K562 (cell line): ENCODE data around the gene CPA4. TPM values are rescaled to one million over a fixed set of nuclear protein-coding genes. Genes with fewer than 3 reads are reported as not detected.

Experiments
- ATAC-seq: fragments of 200-7000 bp; cut with Tn5 transposase; 3 replicates; pipeline ENCODE4 v1.9.1; 2020; ENCODE audit warnings: moderate library complexity
- BruUV-seq: library from RNA; stranded (reverse); fragments of 400-500 nt; replicated peaks from 2 replicates; lab custom pipeline; 2021; lab: Mats Ljungman, UMichigan
- CTCF ChIA-PET: fragments of 300-600 bp; formaldehyde crosslinking; extraction: SDS; loops from one replicate; lab custom pipeline; 2021; ENCODE audit warnings: low intra/inter-chr PET ratio; lab: Yijun Ruan, JAX
- POLR2A ChIA-PET: fragments of 300-600, 350-650 bp; sonication (Branson Sonifier 250); formaldehyde crosslinking; extraction: SDS; loops from one replicate; lab custom pipeline; 2021; ENCODE audit warnings: antibody characterized with exemption, inconsistent platforms; lab: Yijun Ruan, JAX
- DNase-seq, 4 experiments: peaks; one replicate each; pipeline versions ENCODE4 v3.0.0 to v3.0.0-alpha.2; 2011 to 2018; ENCODE audit warnings: low spot score in 3 of 4, mixed read lengths in 3 of 4; ENCODE audit errors: extremely low read depth in 1 of 4
- FAIRE-seq: peaks from 2 replicates; lab custom pipeline; 2011; peaks lifted over from hg19 to GRCh38; lab: Jason Lieb, UNC
- H2AFZ ChIP-seq: 2 replicates; pipeline ENCODE4 v1.6.0; 2011; ENCODE audit warnings: low read depth, low read length, control low read depth, inconsistent platforms
- H3K27ac ChIP-seq: fragments of 200-600 bp; 3 replicates; pipeline ENCODE4 v1.8.0; 2011; ENCODE audit warnings: low read depth, mild to moderate bottlenecking, control low read depth, inconsistent platforms, low read length, moderate library complexity, mixed read lengths; ENCODE audit errors: extremely low read depth
- H3K27me3 ChIP-seq, 2 experiments: fragments of 300-600 bp in 1 of 2; 2 replicates in 1 of 2; 3 replicates in 1 of 2; pipeline versions ENCODE4 v1.6.0 to v1.8.0; 2011; ENCODE audit warnings: inconsistent platforms in 2 of 2, low read length in 2 of 2, mild to moderate bottlenecking in 1 of 2, mixed read lengths in 1 of 2, moderate library complexity in 1 of 2; ENCODE audit not compliant: control insufficient read depth in 2 of 2, insufficient read depth in 2 of 2
- H3K36me3 ChIP-seq: fragments of 300-600 bp; 3 replicates; pipeline ENCODE4 v1.8.0; 2011; ENCODE audit warnings: mild to moderate bottlenecking, low read length, inconsistent platforms; ENCODE audit not compliant: control insufficient read depth, insufficient read depth
- H3K4me1 ChIP-seq, 2 experiments: fragments of 200-600 bp in 1 of 2; replicated peaks in 1 of 2; 2 replicates in 1 of 2; 3 replicates in 1 of 2; pipeline versions ENCODE4 v1.5.1 to v1.8.0; 2011; ENCODE audit warnings: inconsistent platforms in 2 of 2, low read length in 2 of 2, mild to moderate bottlenecking in 1 of 2, mixed read lengths in 1 of 2, moderate library complexity in 1 of 2; ENCODE audit not compliant: control insufficient read depth in 2 of 2, insufficient read depth in 2 of 2
- H3K4me2 ChIP-seq: 2 replicates; pipeline ENCODE4 v1.6.1; 2011; ENCODE audit warnings: low read length, control low read depth, inconsistent platforms, mixed read lengths; ENCODE audit not compliant: insufficient read depth
- H3K4me3 ChIP-seq: fragments of 200-600 bp; sonication (generic), shearing (Covaris generic); 2 replicates; pipeline ENCODE4 v1.5.1; 2016; ENCODE audit warnings: control low read depth, inconsistent platforms
- H3K79me2 ChIP-seq: fragments of 200-600 bp; 3 replicates; pipeline ENCODE4 v1.8.0; 2011; ENCODE audit warnings: low read length, inconsistent platforms; ENCODE audit not compliant: control insufficient read depth, insufficient read depth
- H3K9ac ChIP-seq, 2 experiments: 2 replicates each; pipeline versions ENCODE4 v1.6.0 to v1.6.1; 2011; ENCODE audit warnings: low read depth in 2 of 2, low read length in 2 of 2, control low read depth in 1 of 2, inconsistent platforms in 1 of 2, mild to moderate bottlenecking in 1 of 2, mixed read lengths in 1 of 2; ENCODE audit not compliant: insufficient read depth in 1 of 2
- H3K9me1 ChIP-seq: one replicate; pipeline ENCODE4 v1.6.0; 2011; ENCODE audit warnings: inconsistent platforms, mild to moderate bottlenecking, low read length, moderate library complexity; ENCODE audit not compliant: control insufficient read depth, insufficient read depth
- H3K9me3 ChIP-seq: replicated peaks from 2 replicates; pipeline ENCODE4 v1.5.1; 2011; ENCODE audit warnings: low read depth, low read length, inconsistent platforms; ENCODE audit not compliant: control insufficient read depth, insufficient read depth
- H4K20me1 ChIP-seq: replicated peaks from 2 replicates; pipeline ENCODE4 v1.6.1; 2011; ENCODE audit warnings: low read length, inconsistent platforms, mixed read lengths; ENCODE audit not compliant: control insufficient read depth, insufficient read depth
- ATF4 ChIP-seq: fragments of 450-650 bp; formaldehyde crosslinking; IDR thresholded peaks from 2 replicates; pipeline ENCODE4 v1.4.0; 2022; ENCODE audit warnings: mild to moderate bottlenecking, moderate library complexity
- C11orf30 ChIP-seq: fragments of 450-650 bp; IDR thresholded peaks from 2 replicates; pipeline ENCODE4 v1.6.1; 2016; ENCODE audit warnings: low read depth, mild to moderate bottlenecking
- CTBP1 ChIP-seq: fragments of 450-650 bp; IDR thresholded peaks from 2 replicates; pipeline ENCODE4 v1.6.1; 2016; ENCODE audit warnings: borderline replicate concordance
- DNMT1 ChIP-seq: fragments of 450-650 bp; IDR thresholded peaks from 2 replicates; pipeline ENCODE4 v1.6.1; 2016; ENCODE audit warnings: antibody characterized with exemption, mild to moderate bottlenecking
- NFXL1 ChIP-seq: fragments of 450-650 bp; formaldehyde crosslinking; IDR thresholded peaks from 2 replicates; pipeline ENCODE4 v1.4.0; 2021; ENCODE audit warnings: mild to moderate bottlenecking
- NR2C1 ChIP-seq, 2 experiments: fragments of 450-650 bp; IDR thresholded peaks; 2 replicates each; pipeline ENCODE4 v1.6.1; 2017; ENCODE audit warnings: mild to moderate bottlenecking in 2 of 2, antibody characterized with exemption in 1 of 2, inconsistent platforms in 1 of 2, missing compliant biosample characterization in 1 of 2, missing genetic modification characterization in 1 of 2
- SMAD4 ChIP-seq: fragments of 250-450 bp; sonication (Bioruptor Pico); conservative IDR thresholded peaks from 2 replicates; pipeline ENCODE4 v1.8.0; 2021; ENCODE audit warnings: inconsistent platforms, mild to moderate bottlenecking, moderate library complexity
- TAF1 ChIP-seq: IDR thresholded peaks from 2 replicates; pipeline ENCODE4 v1.6.1; 2011; ENCODE audit warnings: mild to moderate bottlenecking, low read length, moderate library complexity; ENCODE audit not compliant: insufficient read depth, control insufficient read depth, severe bottlenecking; ENCODE audit errors: extremely low read depth
- TBP ChIP-seq: optimal IDR thresholded peaks from 2 replicates; pipeline ENCODE3; 2011; ENCODE audit warnings: low read depth, low read length, improper control_type of control experiment
- ZBTB8A ChIP-seq: fragments of 450-650 bp; IDR thresholded peaks from 2 replicates; pipeline ENCODE4 v1.6.1; 2018; ENCODE audit warnings: mild to moderate bottlenecking, moderate library complexity; ENCODE audit not compliant: partially characterized antibody
- WGBS: fragments of 100-300 bp; shearing (Covaris generic); methylation state at CpG from one replicate; pipeline ENCODE4 v1.1.6; 2016; ENCODE audit warnings: low coverage, mixed read lengths; ENCODE audit not compliant: insufficient coverage; ENCODE audit errors: missing lambda C conversion rate; 5-methylcytosine and 5-hydroxymethylcytosine counted together
- in situ Hi-C: fragments of 300-500 bp; cut with MboI; formaldehyde crosslinking; loops from 4 replicates; pipeline ENCODE4 v1.15.0; 2018; ENCODE audit warnings: inconsistent platforms, mixed read lengths
- intact Hi-C: fragments of 100-400 bp; cut with micrococcal nuclease; formaldehyde crosslinking; loops from 2 replicates; pipeline ENCODE4 v1.14.2; 2022
- polyA plus RNA-seq, 8 experiments: library from polyadenylated mRNA; depleted of rRNA in 4 of 8; stranded (reverse) in 5 of 8; unstranded in 3 of 8; fragments of >200 nt; fragmentation: Nextera tagmentation in 2 of 8; fragmentation: Illumina TruSeq in 1 of 8; extraction: Ambion mirVana in 2 of 8; extraction: Trizol in 1 of 8; gene quantifications; 2 replicates each; pipeline versions ENCODE4 v1.2.1 to v1.2.3, GENCODE V29; 2011 to 2014; ENCODE audit warnings: inconsistent platforms in 1 of 8, missing spikeins in 1 of 8
- total RNA-seq, 7 experiments: library from RNA; depleted of rRNA in 6 of 7; stranded (reverse); fragments of >200 nt in 6 of 7; fragmentation: Illumina TruSeq in 2 of 7; extraction: Trizol in 2 of 7; gene quantifications; 2 replicates each; pipeline versions ENCODE4 v1.2.1 to v1.2.3, GENCODE V29; 2011 to 2021; ENCODE audit warnings: low replicate concordance in 1 of 7
- TF ChIP-seq, protein P1 (sequence below), 2 experiments: fragments of 450-650 bp in 1 of 2; sonication (generic) in 1 of 2; formaldehyde crosslinking in 1 of 2; IDR thresholded peaks in 1 of 2; conservative IDR thresholded peaks in 1 of 2; 2 replicates each; pipeline versions ENCODE4 v1.6.1 to v1.8.1; 2016 to 2023; ENCODE audit warnings: mild to moderate bottlenecking in 2 of 2, moderate library complexity in 2 of 2, inconsistent platforms in 1 of 2, missing genetic modification reagents in 1 of 2
- TF ChIP-seq, protein P2 (sequence below): sonication (generic); IDR thresholded peaks from 2 replicates; pipeline ENCODE4 v1.6.1; 2016

The CPA4 gene
- total and polyA plus RNA-seq, 9 of the 15 experiments (the other 6 are each of a cell fraction or from before 2014, with no cell fraction given): not detected

GRCh38 chr7:130277763-130278643 lies 15.0 kb upstream of the CPA4 start:
- Histone ChIP-seq H3K9me3 (no peaks in the 10 kb centered on the region), H3K4me1 (peaks cover 1 to 3% of the 10 kb centered on the region in 2 experiments; a peak in 2 of 5 replicates), H3K36me3 (no peaks in the 10 kb centered on the region), H3K4me3 (no peak overlapping the region), H2AFZ (0 out of 2 replicates have a peak overlapping the region, but pooled peaks have one; percentile 18), H3K9ac (no peak overlapping the region), H3K4me2 (no peak overlapping the region), H3K27me3 (peaks cover 24 to 26% of the 10 kb centered on the region in 2 experiments), H3K79me2 (no peaks in the 10 kb centered on the region), H4K20me1 (no peaks in the 10 kb centered on the region), H3K27ac (no peak overlapping the region), H3K9me1 (no peaks in the 10 kb centered on the region)
- ChIA-PET CTCF (interaction anchor here (0.5 kb wide), 1 partner anchor 134 kb away, joined by 4 read pairs; no protein-coding TSS in a partner anchor), POLR2A (interaction anchor here (0.8 kb wide), 1 partner anchor 39 kb away, joined by 4 read pairs; no protein-coding TSS in a partner anchor)
- ATAC-seq (peak; percentile 96), DNase-seq (peak in 3 of 4 experiments; percentile 46 to 69 (median 59)), FAIRE-seq (peak; percentile 42)
- intact Hi-C loops: loop anchor here (5.0 to 10.0 kb wide), 2 partner anchors 206 to 557 kb away; partner anchors contain the start of gene KLHDC10
- no TSS peak for BruUV-seq
- in situ Hi-C loops: no loop called here
- 31% methylated on average over 15 of the region's 15 CpGs for WGBS
- TF ChIP-seq, protein P1, sequence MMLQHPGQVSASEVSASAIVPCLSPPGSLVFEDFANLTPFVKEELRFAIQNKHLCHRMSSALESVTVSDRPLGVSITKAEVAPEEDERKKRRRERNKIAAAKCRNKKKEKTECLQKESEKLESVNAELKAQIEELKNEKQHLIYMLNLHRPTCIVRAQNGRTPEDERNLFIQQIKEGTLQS (IDR thresholded peaks at IDR 0.05): peak; percentile 92
- TF ChIP-seq, protein P1 (CRISPR knock-in tag; conservative IDR thresholded peaks at IDR 0.05): 0 out of 2 replicates have a peak, but pooled peaks have one; percentile 37
- TF ChIP-seq ZBTB8A: no peak
- 0 out of 2 replicates have a peak, but pooled peaks have one; percentile 32 for TF ChIP-seq NFXL1 (CRISPR knock-in tag)
- peak; percentile 36; the same call in 1 of the 2 replicates for TF ChIP-seq CTBP1
- TF ChIP-seq TBP: no peak
- TF ChIP-seq, protein P2, sequence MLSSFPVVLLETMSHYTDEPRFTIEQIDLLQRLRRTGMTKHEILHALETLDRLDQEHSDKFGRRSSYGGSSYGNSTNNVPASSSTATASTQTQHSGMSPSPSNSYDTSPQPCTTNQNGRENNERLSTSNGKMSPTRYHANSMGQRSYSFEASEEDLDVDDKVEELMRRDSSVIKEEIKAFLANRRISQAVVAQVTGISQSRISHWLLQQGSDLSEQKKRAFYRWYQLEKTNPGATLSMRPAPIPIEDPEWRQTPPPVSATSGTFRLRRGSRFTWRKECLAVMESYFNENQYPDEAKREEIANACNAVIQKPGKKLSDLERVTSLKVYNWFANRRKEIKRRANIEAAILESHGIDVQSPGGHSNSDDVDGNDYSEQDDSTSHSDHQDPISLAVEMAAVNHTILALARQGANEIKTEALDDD: 0 out of 2 replicates have a peak, but pooled peaks have one; percentile 20
- no peak for TF ChIP-seq TAF1
- no peak for TF ChIP-seq C11orf30
- TF ChIP-seq ATF4 (CRISPR knock-in tag): peak; percentile 53; the same call in 1 of the 2 replicates
- TF ChIP-seq SMAD4 (CRISPR knock-in tag): 0 out of 2 replicates have a peak, but pooled peaks have one; percentile 17
- no peak for TF ChIP-seq DNMT1
- no peak for TF ChIP-seq NR2C1 (IDR thresholded peaks at IDR 0.05)
- TF ChIP-seq NR2C1 (tag; IDR thresholded peaks at IDR 0.05): no peak
